Measurements from ENCODE around the gene CPN1. TPM values are rescaled to one million over a fixed set of nuclear protein-coding genes. Genes with fewer than 3 reads are reported as not detected.
"Not testable (repeated sequence)": the region's sequence is repeated elsewhere in the genome, so short reads cannot be mapped to it uniquely, and the experiment has no call there.

The CPN1 gene
- not detected in 2 replicates for total RNA-seq (2014; rRNA removed; shearing (Covaris generic); ENCODE audit: low replicate concordance)

DNA sequence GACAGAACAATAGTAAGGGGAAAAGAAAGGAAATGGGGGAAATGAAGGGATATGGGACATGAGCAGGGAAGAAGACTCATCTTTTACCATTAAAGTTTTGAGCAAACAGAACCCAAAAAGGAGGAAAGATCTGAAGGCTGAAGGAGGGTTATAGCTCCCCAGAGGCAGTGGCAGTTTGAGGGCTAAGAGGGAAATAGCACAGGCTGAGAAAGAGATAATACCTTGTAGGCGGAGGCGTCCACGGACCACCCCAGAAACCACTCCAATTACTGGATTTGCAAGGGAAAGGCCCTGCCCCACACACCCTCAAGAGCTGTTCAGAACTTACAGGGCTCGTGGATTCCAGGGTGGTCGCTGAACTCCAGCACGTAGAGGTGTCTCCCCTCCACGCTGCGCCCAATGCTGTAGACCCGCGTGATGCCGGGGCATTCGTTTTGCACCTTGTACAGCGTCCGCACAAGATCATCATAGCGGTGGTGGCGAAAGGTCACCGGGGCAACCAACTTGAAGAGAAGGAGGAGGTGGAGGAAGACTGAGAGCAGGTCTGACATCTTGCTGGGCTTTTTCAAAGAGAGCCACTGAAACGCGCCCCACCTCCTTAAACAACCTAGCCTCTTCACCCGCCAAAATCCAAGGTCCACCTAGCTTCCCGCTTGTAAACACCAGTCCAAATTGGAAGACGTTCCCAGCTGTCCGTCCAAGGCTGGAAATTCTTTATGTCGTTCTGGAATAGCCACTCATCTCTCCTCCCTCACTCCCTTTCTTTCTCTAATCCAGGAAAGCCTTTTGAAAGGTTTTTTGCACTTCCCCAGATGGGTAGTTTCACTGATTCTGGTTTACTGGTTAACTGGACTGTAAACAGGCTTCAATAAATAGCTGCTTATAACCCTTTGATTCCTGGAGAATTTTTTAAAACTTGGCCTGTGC lies at the start of gene CPN1:
CPN1 (minus strand) TSS at position 795 of the 927 bp plus-strand sequence; CDS start at position 551, 244 bp downstream.
- no peak for DNase-seq (ENCODE audit: low read depth)
- in situ Hi-C loops (cut with HindIII; ENCODE audit: low pct_unique_long_range_greater_than_20kb, low sequenced_read_pairs), result no loop called here

GRCh38 chr10:100130831-100131230 lies 49.2 kb upstream of the CPN1 start:
- in situ Hi-C loops (cut with HindIII; ENCODE audit: low pct_unique_long_range_greater_than_20kb, low sequenced_read_pairs), result no loop called here
- no peak for DNase-seq (ENCODE audit: low read depth)

- in situ Hi-C loops (cut with HindIII; ENCODE audit: low pct_unique_long_range_greater_than_20kb, low sequenced_read_pairs), result no loop called here
- DNase-seq (ENCODE audit: low read depth), result no peak
Observed at GRCh38 chr10:100129424-100129823, 47.8 kb upstream of the CPN1 start.

DNA sequence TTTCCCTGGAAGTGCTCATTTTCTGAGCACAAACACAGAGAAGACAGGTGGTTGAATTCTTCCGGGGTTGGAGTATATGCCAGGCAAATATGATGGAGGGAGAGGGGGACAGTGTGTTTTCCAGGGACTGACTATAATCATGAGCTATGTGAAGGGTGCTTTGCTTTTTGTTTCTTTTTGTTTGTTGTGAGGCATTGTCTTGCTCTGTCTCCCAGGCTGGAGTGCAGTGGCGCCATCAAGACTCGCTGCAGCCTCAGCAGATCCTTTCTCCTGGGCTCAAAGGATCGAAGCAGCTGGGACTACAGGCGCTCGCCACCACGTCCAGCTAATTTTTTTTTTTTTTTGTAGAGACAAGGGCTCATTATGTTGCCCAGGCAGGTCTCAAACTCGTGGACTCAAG lies 47.3 kb upstream of the CPN1 start:
- in situ Hi-C loops (cut with HindIII; ENCODE audit: low pct_unique_long_range_greater_than_20kb, low sequenced_read_pairs), result no loop called here
- DNase-seq (ENCODE audit: low read depth), result no peak

DNA sequence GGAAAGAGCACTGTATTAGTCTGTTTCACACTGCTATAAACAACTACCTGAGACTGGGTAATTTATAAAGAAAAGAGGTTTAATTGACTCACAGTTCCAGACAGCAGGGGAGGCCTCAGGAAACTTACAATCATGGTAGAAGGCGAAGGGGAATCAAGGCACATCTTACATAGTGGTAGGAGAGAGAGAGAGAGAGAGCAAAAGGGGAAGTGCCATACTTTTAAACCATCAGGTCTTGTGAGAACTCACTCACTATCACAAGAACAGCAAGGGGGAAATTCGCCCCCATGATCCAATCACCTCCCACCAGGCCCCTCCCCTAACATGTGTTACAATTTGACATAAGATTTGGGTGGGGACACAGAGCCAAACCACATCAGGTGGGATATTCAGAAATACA lies 43.7 kb upstream of the CPN1 start:
- DNase-seq (ENCODE audit: low read depth); in situ Hi-C loops (cut with HindIII; ENCODE audit: low pct_unique_long_range_greater_than_20kb, low sequenced_read_pairs): not testable (repeated sequence)

DNA sequence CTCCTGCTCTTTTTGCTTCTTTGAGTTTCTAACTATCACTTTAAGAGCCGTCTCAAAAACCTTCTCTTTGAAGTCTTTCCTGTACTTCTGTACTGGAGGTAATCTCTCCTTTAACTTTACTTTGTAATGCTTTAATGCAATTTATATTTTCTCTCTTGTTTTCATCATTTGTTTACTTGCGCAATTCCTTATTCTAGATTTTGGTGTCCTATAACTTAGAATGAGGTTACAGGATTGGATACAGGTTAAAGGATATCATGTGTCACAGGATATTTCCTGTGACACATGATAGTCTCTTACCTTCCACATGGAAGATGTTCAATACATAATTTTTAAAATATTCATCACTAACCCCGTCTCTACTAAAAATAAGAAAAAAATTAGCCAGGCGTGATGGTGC lies 42.4 kb upstream of the CPN1 start:
- in situ Hi-C loops (cut with HindIII; ENCODE audit: low pct_unique_long_range_greater_than_20kb, low sequenced_read_pairs), result no loop called here
- DNase-seq (ENCODE audit: low read depth), result no peak

- DNase-seq (ENCODE audit: low read depth), result no peak
- in situ Hi-C loops (cut with HindIII; ENCODE audit: low pct_unique_long_range_greater_than_20kb, low sequenced_read_pairs), result no loop called here
Observed at GRCh38 chr10:100122780-100123179, 41.1 kb upstream of the CPN1 start.

GRCh38 chr10:100120550-100120949 lies 38.9 kb upstream of the CPN1 start:
- in situ Hi-C loops (cut with HindIII; ENCODE audit: low pct_unique_long_range_greater_than_20kb, low sequenced_read_pairs), result no loop called here
- no peak for DNase-seq (ENCODE audit: low read depth)

- DNase-seq (ENCODE audit: low read depth), result no peak
- in situ Hi-C loops (cut with HindIII; ENCODE audit: low pct_unique_long_range_greater_than_20kb, low sequenced_read_pairs), result no loop called here
Observed at GRCh38 chr10:100119726-100120125, 38.1 kb upstream of the CPN1 start.

GRCh38 chr10:100114976-100115770 lies 33.5 kb upstream of the CPN1 start:
- in situ Hi-C loops (cut with HindIII; ENCODE audit: low pct_unique_long_range_greater_than_20kb, low sequenced_read_pairs), result no loop called here
- DNase-seq (ENCODE audit: low read depth), result no peak

DNA sequence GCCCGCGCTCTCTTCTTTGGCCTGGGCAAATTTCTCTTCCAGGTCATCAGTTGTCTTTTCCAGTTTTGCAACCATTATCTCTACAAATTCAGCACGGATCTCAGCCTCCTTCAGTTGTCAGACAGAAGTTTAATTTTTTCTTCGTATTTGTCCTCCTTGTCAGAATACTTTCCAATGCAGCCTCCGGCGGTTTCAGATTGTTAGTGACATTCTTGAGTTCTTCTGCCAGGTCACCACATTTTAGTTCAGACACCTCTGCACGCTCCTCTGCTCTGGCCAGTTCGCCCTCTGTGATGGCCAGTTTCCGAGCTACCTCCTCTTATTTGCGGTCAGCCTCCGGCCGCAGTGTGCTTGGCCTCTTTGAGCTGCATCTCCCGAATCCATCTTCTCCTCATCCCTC lies 32.8 kb upstream of the CPN1 start:
- DNase-seq (ENCODE audit: low read depth), result no peak
- in situ Hi-C loops (cut with HindIII; ENCODE audit: low pct_unique_long_range_greater_than_20kb, low sequenced_read_pairs), result no loop called here

- in situ Hi-C loops (cut with HindIII; ENCODE audit: low pct_unique_long_range_greater_than_20kb, low sequenced_read_pairs), result no loop called here
- DNase-seq (ENCODE audit: low read depth), result no peak
Observed at GRCh38 chr10:100109670-100110069, 28.0 kb upstream of the CPN1 start.

GRCh38 chr10:100106865-100107264 lies 25.2 kb upstream of the CPN1 start:
- in situ Hi-C loops (cut with HindIII; ENCODE audit: low pct_unique_long_range_greater_than_20kb, low sequenced_read_pairs), result no loop called here
- no peak for DNase-seq (ENCODE audit: low read depth)

GRCh38 chr10:100104300-100104699 lies 22.6 kb upstream of the CPN1 start:
- DNase-seq (ENCODE audit: low read depth), result no peak
- in situ Hi-C loops (cut with HindIII; ENCODE audit: low pct_unique_long_range_greater_than_20kb, low sequenced_read_pairs), result no loop called here

GRCh38 chr10:100103581-100103980 lies 21.9 kb upstream of the CPN1 start:
- in situ Hi-C loops (cut with HindIII; ENCODE audit: low pct_unique_long_range_greater_than_20kb, low sequenced_read_pairs), result no loop called here
- no peak for DNase-seq (ENCODE audit: low read depth)

DNA sequence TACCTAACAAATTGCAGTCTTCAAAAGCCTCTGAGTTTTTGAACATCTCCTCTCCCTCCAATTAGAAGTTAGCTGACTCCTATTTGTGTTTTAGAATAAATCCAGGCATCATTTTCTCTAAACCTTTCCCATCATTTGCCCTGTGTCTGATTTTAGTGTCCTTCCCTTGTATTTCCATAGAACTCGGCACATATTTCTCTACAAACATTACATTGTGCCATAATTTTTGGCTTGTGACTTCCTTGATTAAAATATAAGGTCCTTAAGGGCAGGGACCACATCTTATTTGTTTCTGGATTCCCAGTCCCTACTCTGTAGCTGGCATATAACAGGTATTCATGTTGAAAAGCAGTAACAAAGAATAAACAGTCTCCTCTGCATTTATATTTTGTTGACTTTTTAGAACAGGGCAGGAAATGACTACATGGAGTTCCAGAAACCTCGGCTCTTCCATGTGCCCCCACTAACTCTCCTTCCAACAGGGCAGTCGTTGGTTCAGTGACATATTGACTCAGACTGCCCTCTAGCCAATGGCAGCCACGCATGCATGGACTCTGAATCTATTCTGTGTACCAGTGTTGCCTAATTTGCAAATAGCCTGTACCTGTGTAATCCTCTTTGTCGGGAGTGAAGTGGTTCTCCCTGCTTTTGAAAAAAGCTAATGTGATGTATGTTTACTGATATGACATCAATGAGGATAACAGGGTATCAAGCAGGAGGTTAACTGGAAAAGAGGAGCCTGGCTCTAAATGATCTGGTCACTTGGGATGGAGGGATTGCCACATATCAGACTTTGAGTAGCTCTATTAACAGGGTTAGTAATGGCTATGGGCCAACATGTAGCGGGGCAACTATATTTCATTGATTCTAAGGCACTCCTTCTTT lies 19.8 kb upstream of the CPN1 start:
- no peak for DNase-seq (ENCODE audit: low read depth)
- in situ Hi-C loops (cut with HindIII; ENCODE audit: low pct_unique_long_range_greater_than_20kb, low sequenced_read_pairs), result no loop called here

DNA sequence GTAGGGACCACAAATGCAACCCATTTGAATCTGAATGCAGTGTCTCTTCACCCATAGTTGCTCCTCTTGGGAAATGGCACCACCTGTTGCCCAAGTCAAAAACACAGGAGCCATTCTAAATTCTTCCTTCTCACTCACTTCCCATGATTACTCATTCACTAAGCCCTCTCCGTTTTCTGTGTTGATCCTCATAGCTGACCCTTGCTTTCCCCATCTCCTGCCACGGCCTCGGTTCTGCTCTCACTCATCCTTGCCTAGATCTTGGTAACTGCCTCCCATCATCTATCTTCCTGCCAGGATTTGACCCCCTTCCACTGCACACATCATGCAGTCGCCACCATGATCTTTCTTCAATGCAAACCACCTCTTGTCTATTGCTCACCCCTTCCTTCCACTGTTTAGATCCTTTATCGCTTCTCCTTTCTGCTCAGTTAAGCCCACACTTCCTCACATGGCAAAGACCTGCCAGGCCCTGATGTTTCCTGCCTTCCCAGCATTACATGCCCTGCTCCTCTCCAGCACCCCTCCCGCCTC lies 19.0 kb upstream of the CPN1 start:
- DNase-seq (ENCODE audit: low read depth), result no peak
- in situ Hi-C loops (cut with HindIII; ENCODE audit: low pct_unique_long_range_greater_than_20kb, low sequenced_read_pairs), result no loop called here

DNA sequence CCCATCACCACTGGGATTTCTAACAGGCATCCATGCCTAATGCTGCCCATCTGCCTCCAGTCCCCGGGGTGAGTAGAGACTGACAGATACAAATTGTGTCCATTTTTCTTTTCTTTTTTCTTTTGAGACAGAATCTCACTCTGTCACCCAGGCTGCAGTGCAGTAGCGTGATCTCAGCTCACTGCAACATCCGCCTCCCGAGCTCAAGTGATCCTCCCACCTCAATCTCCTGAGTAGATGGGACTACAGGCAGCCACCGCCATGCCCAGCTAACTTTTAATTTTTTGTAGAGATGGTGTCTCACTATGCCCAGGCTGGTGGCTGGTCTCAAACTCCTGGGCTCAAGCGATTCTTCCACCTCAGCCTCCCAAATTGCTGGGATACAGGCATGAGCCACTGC lies 7.6 kb upstream of the CPN1 start:
- no peak for DNase-seq (ENCODE audit: low read depth)
- in situ Hi-C loops (cut with HindIII; ENCODE audit: low pct_unique_long_range_greater_than_20kb, low sequenced_read_pairs), result no loop called here
